Measurements from ENCODE around the gene PTH1R. TPM values are rescaled to one million over a fixed set of nuclear protein-coding genes. Genes with fewer than 3 reads are reported as not detected.

The PTH1R gene
- total and polyA plus RNA-seq, 3 experiments from 2014 or later, result not detected

DNA sequence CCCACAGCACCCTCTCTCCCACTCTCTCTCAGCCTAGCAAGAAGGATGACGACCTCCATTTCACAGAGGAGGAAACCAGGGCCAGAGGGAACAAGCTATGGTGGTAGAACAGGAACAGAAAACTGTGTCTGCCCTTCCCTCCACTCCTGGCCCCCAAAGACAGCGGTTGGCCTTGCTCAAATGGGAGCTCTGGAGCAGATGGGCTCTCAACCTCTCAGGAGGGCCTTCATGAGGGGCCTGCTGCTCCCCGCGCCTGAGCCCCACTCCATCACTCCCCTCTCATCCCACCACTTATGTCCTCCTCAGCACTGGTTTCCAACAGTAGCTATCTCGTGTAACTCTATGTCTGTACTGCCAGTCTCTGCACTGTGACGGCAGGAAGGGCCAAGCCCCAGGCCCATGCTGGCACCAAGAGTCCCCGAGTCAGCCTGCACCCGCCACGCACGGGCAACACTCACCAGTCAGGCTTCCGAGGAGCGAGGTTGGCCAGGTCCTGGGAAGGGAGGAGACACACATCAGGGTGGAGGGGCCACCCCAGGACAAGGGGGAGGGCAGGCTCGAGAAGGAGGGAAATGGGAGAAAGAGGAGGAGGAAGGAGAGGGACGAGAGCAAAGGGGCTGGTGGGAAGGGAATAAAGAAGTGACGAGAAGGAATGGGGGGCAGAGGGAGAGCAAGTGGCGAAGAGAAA is 45.5 kb downstream of the PTH1R start:
- Mint-ChIP-seq H3K4me3 (no peak overlapping the region), H3K27me3 (no peaks in the 10 kb centered on the region), H3K27ac (peak overlapping the region in 4 of 8 donors; percentile 22 to 86 (median 68)), H3K4me1 (peaks cover 26 to 40% (median 29%) of the 10 kb centered on the region in 3 donors), H3K9me3 (peaks cover 0 to 4% (median 0%) of the 10 kb centered on the region in 5 donors), H3K36me3 (peaks cover 14 to 87% (median 17%) of the 10 kb centered on the region in 3 donors)
- peaks cover 29% of the 10 kb centered on the region for H3K4me1 ChIP-seq (ENCODE audit: insufficient read depth, low read length)
- CTCF ChIA-PET, result interaction anchor here (0.6 to 2.6 kb wide), 11 partner anchors 8 to 95 kb away, joined by 3 to 15 read pairs (median 4); partner anchors contain the start of gene NBEAL2
- no peaks in the 10 kb centered on the region for H3K9me3 ChIP-seq (ENCODE audit: low read length)
- POLR2A ChIA-PET, result no interaction called here
- H3K27me3 ChIP-seq (ENCODE audit: insufficient read depth, low read length, poor library complexity, severe bottlenecking), result no peaks in the 10 kb centered on the region
- H3K27ac ChIP-seq (ENCODE audit: low read depth, low read length), result no peak overlapping the region
- no peak overlapping the region for H3K4me3 ChIP-seq (ENCODE audit: low read length)
- peak in 1 of 5 donors; percentile 14 for DNase-seq
- H3K36me3 ChIP-seq (ENCODE audit: insufficient read depth, low read length), result peaks cover 74% of the 10 kb centered on the region

DNA sequence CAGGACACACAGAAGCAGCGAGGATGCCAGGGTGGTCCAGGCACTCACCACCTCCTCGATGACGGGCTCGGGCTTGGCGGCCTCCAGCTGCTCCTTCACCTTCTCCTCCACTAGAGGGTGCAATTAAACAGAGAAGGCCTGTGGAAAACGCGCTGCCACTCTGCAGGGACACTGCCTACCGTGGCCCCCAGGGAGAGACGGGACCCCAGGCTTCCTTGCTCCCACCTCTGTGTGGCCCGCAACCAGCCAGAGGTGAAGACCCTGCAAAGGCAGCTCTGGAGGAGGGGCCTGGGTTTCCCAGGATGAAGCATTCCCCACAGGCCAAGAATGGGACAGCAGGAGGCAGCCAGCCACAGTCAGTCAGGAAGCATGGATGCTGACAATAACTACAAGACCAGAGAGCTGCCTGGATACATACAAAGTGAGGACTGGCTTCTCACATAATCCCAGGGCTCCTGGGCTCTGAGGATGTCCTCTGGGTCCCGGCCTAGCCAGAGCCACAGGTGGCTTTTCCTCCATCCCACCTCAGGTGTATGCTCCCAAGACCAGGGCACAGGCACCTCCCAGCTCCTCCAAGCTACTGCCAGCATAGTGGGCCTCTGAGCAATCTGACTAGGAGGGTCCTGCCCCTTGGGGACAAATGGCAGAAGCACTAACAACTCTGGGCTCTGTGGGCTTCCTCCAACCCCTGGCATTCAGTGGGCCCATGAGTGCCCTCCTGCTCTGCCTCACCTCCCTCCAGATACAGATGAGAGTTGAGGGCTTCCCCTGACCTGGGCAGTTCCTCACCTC is 46.2 kb downstream of the PTH1R start:
- no peaks in the 10 kb centered on the region for H3K9me3 ChIP-seq (ENCODE audit: low read length)
- Mint-ChIP-seq H3K4me1 (peaks cover 33 to 48% (median 36%) of the 10 kb centered on the region in 3 donors), H3K4me3 (no peak overlapping the region), H3K27ac (peak overlapping the region in 6 of 8 donors; percentile 17 to 86 (median 60)), H3K36me3 (peaks cover 16 to 86% (median 17%) of the 10 kb centered on the region in 3 donors), H3K27me3 (no peaks in the 10 kb centered on the region), H3K9me3 (peaks cover 4 to 7% (median 5%) of the 10 kb centered on the region in 5 donors)
- H3K27ac ChIP-seq (ENCODE audit: low read depth, low read length), result no peak overlapping the region
- H3K4me1 ChIP-seq (ENCODE audit: insufficient read depth, low read length), result peaks cover 36% of the 10 kb centered on the region
- peak in 4 of 5 donors; percentile 13 to 60 (median 34) for DNase-seq
- H3K36me3 ChIP-seq (ENCODE audit: insufficient read depth, low read length), result peaks cover 68% of the 10 kb centered on the region
- H3K4me3 ChIP-seq (ENCODE audit: low read length), result no peak overlapping the region
- H3K27me3 ChIP-seq (ENCODE audit: insufficient read depth, low read length, poor library complexity, severe bottlenecking), result no peaks in the 10 kb centered on the region
- ChIA-PET CTCF (interaction anchor here (0.6 to 2.6 kb wide), 11 partner anchors 10 to 296 kb away, joined by 3 to 15 read pairs (median 4); partner anchors contain the start of gene NBEAL2), POLR2A (no interaction called here)

DNA sequence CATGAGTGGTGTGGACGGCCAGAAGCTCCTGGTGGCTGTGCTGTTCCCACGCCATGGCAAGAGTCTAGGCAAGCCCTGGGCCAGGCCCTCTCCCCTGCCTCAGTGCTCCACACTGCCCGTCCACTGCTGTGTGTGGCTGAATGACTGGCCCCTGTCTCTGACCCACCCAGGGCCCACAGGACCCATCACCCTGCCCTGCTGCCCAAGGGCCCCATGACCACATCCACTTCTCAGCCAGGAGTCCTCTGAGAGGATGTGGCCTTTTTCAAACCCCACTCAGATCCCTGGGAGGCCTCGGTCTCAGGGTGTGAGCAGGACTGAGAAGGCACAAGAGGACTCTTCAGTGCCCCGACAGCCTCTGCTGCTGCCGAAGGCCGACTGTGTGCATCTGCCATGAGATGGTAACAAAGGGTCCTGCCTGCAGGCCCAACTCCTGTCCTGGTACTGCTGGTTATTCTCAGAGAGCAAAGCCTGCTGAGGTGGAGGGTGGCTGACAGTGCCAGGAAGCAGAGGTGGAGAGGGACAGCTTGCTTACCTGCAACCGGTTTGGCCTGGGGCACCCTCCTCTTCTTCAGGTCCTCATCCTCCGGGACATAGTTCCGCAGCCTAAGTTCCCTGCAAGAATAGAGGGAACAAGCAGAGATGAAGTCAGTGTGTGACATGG is 47.5 kb downstream of the PTH1R start:
- H3K4me1 Mint-ChIP-seq, result peaks cover 41 to 59% (median 44%) of the 10 kb centered on the region in 3 donors
- H3K27me3 Mint-ChIP-seq, result no peaks in the 10 kb centered on the region
- peak overlapping the region in 3 of 8 donors; percentile 37 to 70 (median 56) for H3K27ac Mint-ChIP-seq
- H3K4me3 ChIP-seq (ENCODE audit: low read length), result no peak overlapping the region
- peaks cover 60% of the 10 kb centered on the region for H3K36me3 ChIP-seq (ENCODE audit: insufficient read depth, low read length)
- H3K9me3 Mint-ChIP-seq, result peaks cover 4 to 9% (median 6%) of the 10 kb centered on the region in 5 donors
- no peak overlapping the region for H3K27ac ChIP-seq (ENCODE audit: low read depth, low read length)
- ChIA-PET CTCF (interaction anchor here (0.7 to 2.6 kb wide), 3 partner anchors 73 to 321 kb away, joined by 3 to 15 read pairs (median 6); no protein-coding TSS in a partner anchor), POLR2A (no interaction called here)
- H3K4me3 Mint-ChIP-seq, result no peak overlapping the region
- H3K27me3 ChIP-seq (ENCODE audit: insufficient read depth, low read length, poor library complexity, severe bottlenecking), result no peaks in the 10 kb centered on the region
- peaks cover 44% of the 10 kb centered on the region for H3K4me1 ChIP-seq (ENCODE audit: insufficient read depth, low read length)
- DNase-seq, result peak in 1 of 5 donors; percentile 35
- H3K9me3 ChIP-seq (ENCODE audit: low read length), result no peaks in the 10 kb centered on the region
- peaks cover 13 to 80% (median 13%) of the 10 kb centered on the region in 3 donors for H3K36me3 Mint-ChIP-seq

DNA sequence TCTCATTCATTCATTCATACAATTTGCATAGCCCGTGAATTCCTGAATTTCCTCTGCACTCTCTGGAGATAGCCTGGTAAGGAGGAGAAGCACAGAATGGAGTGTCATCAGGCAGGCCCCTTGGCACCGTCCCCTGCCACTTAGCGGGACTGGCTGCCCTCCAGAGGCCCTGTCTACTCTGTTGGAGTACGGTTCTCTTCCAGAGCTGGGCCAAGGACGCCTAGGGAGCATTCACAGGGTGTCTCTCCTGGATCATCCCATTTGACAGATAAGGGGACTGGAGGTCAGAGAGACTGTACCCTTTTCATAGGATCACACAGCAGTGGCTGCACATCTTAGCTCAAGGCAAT is 48.0 kb downstream of the PTH1R start:
- H3K27me3 ChIP-seq (ENCODE audit: insufficient read depth, low read length, poor library complexity, severe bottlenecking), result no peaks in the 10 kb centered on the region
- H3K27ac ChIP-seq (ENCODE audit: low read depth, low read length), result no peak overlapping the region
- DNase-seq, result peak in 1 of 5 donors; percentile 33
- Mint-ChIP-seq H3K9me3 (peaks cover 4 to 9% (median 6%) of the 10 kb centered on the region in 5 donors), H3K27ac (peak overlapping the region in 5 of 8 donors; percentile 40 to 85 (median 79)), H3K4me1 (peaks cover 44 to 64% (median 48%) of the 10 kb centered on the region in 3 donors), H3K4me3 (no peak overlapping the region), H3K27me3 (no peaks in the 10 kb centered on the region), H3K36me3 (peaks cover 10 to 77% (median 11%) of the 10 kb centered on the region in 3 donors)
- peaks cover 44% of the 10 kb centered on the region for H3K4me1 ChIP-seq (ENCODE audit: insufficient read depth, low read length)
- CTCF ChIA-PET, result interaction anchor here (1.5 to 1.7 kb wide), 2 partner anchors 54 to 73 kb away, joined by 4 to 6 read pairs; partner anchors contain the start of gene NBEAL2
- POLR2A ChIA-PET, result no interaction called here
- no peaks in the 10 kb centered on the region for H3K9me3 ChIP-seq (ENCODE audit: low read length)
- peaks cover 55% of the 10 kb centered on the region for H3K36me3 ChIP-seq (ENCODE audit: insufficient read depth, low read length)
- no peak overlapping the region for H3K4me3 ChIP-seq (ENCODE audit: low read length)

DNA sequence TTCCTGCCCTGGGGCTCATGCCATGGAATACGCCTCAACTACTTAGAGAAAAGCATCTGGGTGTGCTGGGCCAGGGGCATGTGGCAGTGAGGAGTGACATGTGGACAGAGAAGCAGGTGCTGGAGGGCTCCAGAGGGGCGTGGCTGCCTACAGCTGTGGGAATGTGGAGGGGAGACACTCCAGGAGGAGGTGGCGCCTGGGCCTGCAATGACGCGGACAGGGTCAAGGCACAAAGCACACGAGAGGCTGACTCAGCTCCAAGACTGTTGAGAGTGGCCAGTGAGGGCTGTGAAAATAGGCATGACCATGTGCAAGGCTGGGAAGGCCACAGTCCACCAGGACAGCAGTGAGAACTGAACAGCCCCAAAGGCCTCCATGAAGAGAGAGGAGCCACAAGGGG is 48.5 kb downstream of the PTH1R start:
- Histone ChIP-seq H3K9me3 (ENCODE audit: low read length) (no peaks in the 10 kb centered on the region), H3K4me1 (ENCODE audit: insufficient read depth, low read length) (peaks cover 48% of the 10 kb centered on the region), H3K27ac (ENCODE audit: low read depth, low read length) (no peak overlapping the region), H3K4me3 (ENCODE audit: low read length) (no peak overlapping the region), H3K27me3 (ENCODE audit: insufficient read depth, low read length, poor library complexity, severe bottlenecking) (no peaks in the 10 kb centered on the region), H3K36me3 (ENCODE audit: insufficient read depth, low read length) (peaks cover 50% of the 10 kb centered on the region)
- H3K36me3 Mint-ChIP-seq, result peaks cover 10 to 74% (median 11%) of the 10 kb centered on the region in 3 donors
- CTCF ChIA-PET, result interaction anchor here (1.5 to 1.7 kb wide), 2 partner anchors 54 to 72 kb away, joined by 4 to 6 read pairs; partner anchors contain the start of gene NBEAL2
- POLR2A ChIA-PET, result interaction anchor here (0.5 kb wide), 1 partner anchor 400 kb away, joined by 3 read pairs; no protein-coding TSS in a partner anchor
- H3K27me3 Mint-ChIP-seq, result no peaks in the 10 kb centered on the region
- DNase-seq, result peak in 1 of 5 donors; percentile 38
- H3K4me3 Mint-ChIP-seq, result peak overlapping the region in 3 of 7 donors; percentile 48 to 69 (median 61)
- peak overlapping the region in 7 of 8 donors; percentile 68 to 98 (median 79) for H3K27ac Mint-ChIP-seq
- peaks cover 4 to 9% (median 6%) of the 10 kb centered on the region in 5 donors for H3K9me3 Mint-ChIP-seq
- peaks cover 49 to 69% (median 52%) of the 10 kb centered on the region in 3 donors for H3K4me1 Mint-ChIP-seq

DNA sequence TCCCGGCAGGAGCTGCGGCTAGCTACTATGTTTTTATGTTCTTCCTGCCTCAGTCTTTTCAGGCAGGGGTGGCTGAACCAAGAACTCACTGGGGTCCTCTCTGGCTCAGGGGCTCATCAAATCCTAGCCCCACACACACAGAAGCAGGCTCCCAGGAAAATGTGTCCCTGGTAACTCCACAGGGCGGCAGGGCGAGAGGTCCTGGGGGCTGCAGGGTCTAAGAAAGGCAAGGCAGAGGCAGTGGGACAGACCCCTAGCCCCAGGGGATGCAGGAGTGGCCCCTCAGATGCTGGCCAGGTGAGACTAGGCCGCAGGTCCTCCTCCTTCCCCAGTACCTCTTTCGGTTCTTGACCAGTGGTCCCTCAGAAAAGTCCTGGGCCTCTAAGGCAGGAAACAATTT is 48.9 kb downstream of the PTH1R start:
- no peak overlapping the region for H3K27ac ChIP-seq (ENCODE audit: low read depth, low read length)
- Mint-ChIP-seq H3K27ac (peak overlapping the region in 7 of 8 donors; percentile 47 to 98 (median 79)), H3K36me3 (peaks cover 10 to 70% (median 11%) of the 10 kb centered on the region in 3 donors), H3K4me3 (peak overlapping the region in 4 of 7 donors; percentile 54 to 85 (median 68)), H3K4me1 (peaks cover 53 to 73% (median 57%) of the 10 kb centered on the region in 3 donors), H3K9me3 (peaks cover 4 to 10% (median 6%) of the 10 kb centered on the region in 5 donors), H3K27me3 (no peaks in the 10 kb centered on the region)
- CTCF ChIA-PET, result interaction anchor here (1.5 to 2.1 kb wide), 3 partner anchors 17 to 72 kb away, joined by 4 to 7 read pairs (median 6); partner anchors contain the start of gene NBEAL2
- POLR2A ChIA-PET, result interaction anchor here (0.5 kb wide), 1 partner anchor 400 kb away, joined by 3 read pairs; no protein-coding TSS in a partner anchor
- H3K36me3 ChIP-seq (ENCODE audit: insufficient read depth, low read length), result peaks cover 46% of the 10 kb centered on the region
- peaks cover 52% of the 10 kb centered on the region for H3K4me1 ChIP-seq (ENCODE audit: insufficient read depth, low read length)
- no peaks in the 10 kb centered on the region for H3K9me3 ChIP-seq (ENCODE audit: low read length)
- H3K27me3 ChIP-seq (ENCODE audit: insufficient read depth, low read length, poor library complexity, severe bottlenecking), result no peaks in the 10 kb centered on the region
- no peak overlapping the region for H3K4me3 ChIP-seq (ENCODE audit: low read length)
- peak in 1 of 5 donors; percentile 43 for DNase-seq
